GM21423 (cell line): Measurements from ENCODE around the gene UGT1A5.

Experiments used
- ATAC-seq: cut with Tn5 transposase; IDR thresholded peaks from one replicate; pipeline ENCODE4 v1.9.1; 2021; ENCODE audit warnings: mild to moderate bottlenecking, moderate library complexity; ENCODE audit not compliant: unreplicated experiment

UGT1A5 gene

GRCh38 chr2:233712611-233713261 is at the start of gene UGT1A5:
Gene UGT1A5 (plus strand): TSS chr2:233712907. CDS start chr2:233712992, 85 bp downstream.
- no peak for ATAC-seq

- ATAC-seq = no peak
Measured at GRCh38 chr2:233663911-233664310, 48.8 kb upstream of the UGT1A5 start.

- ATAC-seq = no peak
Measured at GRCh38 chr2:233668605-233669260, 44.0 kb upstream of the UGT1A5 start.

DNA sequence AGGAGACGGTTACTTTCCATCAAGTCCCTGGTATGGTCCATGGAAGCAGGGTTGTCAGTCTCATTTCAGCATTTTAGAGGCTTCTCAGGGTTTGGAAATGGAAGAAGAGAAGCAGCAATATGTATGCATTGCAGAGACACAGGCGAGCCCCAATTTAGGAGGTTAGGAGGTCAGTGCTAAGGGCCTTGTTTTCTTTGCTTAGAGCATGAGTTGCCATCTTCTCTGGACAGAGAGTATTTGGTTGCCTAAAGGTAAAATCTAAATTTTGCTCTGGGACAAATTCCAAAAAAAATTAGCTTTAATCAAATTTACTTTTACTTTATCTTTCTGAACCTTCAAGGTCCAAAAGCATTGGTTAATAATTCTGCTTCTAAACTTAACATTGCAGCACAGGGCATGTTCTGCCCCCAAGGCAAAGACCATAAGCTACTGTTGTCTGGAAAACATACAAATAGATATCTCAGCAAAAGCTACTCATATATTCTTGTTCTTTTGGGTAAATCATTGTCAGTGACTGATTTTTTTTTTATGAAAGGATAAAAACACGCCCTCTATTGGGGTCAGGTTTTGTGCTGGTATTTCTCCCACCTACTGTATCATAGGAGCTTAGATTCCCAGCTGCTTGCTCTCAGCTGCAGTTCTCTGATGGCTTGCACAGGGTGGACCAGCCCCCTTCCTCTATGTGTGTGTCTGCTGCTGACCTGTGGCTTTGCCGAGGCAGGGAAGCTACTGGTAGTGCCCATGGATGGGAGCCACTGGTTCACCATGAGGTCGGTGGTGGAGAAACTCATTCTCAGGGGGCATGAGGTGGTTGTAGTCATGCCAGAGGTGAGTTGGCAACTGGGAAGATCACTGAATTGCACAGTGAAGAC is 41.2 kb upstream of the UGT1A5 start, which contains the start of gene UGT1A9:
Gene UGT1A9, plus strand, starts transcription at position 609 of the 872 bp plus-strand sequence. Its CDS starts 37 bp downstream, at position 646.
- ATAC-seq = no peak

DNA sequence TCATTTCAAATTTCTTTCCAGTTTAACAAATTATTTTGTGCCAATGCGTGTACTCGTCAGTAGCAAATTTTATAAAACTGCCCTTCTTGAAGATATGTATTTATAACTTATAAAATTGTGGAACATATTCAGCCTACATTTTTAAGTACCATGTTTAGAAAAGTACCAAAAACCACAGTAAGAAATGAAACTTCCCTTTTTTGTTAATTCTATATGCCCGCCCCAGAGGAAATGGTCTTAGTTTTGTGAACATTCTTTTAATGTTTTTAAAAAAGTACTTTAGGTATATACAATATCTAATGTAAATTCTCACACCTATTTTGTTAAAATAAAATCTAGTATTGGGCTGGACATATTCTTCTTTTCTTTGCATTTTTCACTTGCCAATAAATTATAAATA is 39.8 kb upstream of the UGT1A5 start:
- no peak for ATAC-seq

- ATAC-seq = no peak
Measured at GRCh38 chr2:233673896-233674295, 38.8 kb upstream of the UGT1A5 start.

- ATAC-seq = no peak
Measured at GRCh38 chr2:233674314-233674713, 38.4 kb upstream of the UGT1A5 start.

- no peak for ATAC-seq
Measured at GRCh38 chr2:233674995-233675394, 37.7 kb upstream of the UGT1A5 start.

DNA sequence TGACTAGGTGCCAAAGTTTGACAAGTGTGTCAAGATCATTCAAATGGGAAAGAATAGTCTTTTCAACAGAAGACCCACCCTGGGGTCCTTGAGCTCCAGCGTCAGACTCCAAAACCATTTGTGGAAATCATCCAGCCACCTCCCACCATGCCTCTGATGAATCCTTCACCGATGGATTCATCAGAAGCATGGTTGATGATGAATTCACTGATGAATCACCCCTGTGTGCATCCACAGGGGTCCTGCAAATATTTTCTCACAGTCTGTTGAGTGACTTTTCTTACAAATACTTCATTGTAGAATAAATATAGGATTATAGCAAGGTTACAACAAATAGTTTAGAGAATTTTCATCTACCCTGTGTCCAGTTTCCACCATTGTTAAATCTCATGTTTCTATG is 36.7 kb upstream of the UGT1A5 start:
- no peak for ATAC-seq

DNA sequence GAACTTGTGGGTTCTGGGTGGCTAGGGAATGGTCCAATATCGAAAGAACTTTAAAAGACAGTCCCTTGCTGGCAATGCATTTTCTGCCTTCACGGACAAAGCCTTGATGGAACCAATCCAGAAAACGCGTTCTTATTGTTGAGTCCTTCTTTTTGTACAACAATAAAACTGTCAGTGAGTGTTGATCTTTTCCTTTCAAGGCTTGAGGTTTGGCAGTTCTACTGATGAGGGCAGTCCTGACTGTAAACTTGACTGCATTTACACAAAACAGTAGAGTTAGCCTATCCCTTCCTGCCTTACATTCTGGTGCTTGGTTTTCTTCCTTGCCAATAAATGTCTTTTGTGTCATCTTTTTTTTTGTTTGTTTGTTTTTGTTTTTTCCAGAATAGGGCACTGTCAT is 33.5 kb upstream of the UGT1A5 start:
- ATAC-seq = no peak

- no peak for ATAC-seq
Measured at GRCh38 chr2:233680361-233681045, 32.2 kb upstream of the UGT1A5 start.

DNA sequence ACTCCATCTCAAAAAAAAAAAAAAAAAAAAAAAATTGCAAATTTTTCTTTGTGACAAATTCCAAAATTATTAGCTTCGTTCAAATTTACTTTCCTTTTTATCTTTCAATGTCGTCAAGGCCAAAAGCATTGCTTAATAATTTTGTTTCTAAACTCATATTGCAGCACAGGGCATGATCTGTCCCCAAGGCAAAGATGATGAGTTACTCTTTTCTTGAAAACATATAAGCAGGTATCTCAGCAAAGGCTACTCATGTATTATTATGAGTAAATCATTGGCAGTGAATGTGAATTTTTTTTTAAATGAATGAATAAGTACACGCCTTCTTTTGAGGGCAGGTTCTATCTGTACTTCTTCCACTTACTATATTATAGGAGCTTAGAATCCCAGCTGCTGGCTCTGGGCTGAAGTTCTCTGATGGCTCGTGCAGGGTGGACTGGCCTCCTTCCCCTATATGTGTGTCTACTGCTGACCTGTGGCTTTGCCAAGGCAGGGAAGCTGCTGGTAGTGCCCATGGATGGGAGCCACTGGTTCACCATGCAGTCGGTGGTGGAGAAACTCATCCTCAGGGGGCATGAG is 31.1 kb upstream of the UGT1A5 start, which contains the start of gene UGT1A7:
Gene UGT1A7, plus strand, starts transcription at position 381 of the 579 bp plus-strand sequence. Its CDS starts 37 bp downstream, at position 418.
- no peak for ATAC-seq

DNA sequence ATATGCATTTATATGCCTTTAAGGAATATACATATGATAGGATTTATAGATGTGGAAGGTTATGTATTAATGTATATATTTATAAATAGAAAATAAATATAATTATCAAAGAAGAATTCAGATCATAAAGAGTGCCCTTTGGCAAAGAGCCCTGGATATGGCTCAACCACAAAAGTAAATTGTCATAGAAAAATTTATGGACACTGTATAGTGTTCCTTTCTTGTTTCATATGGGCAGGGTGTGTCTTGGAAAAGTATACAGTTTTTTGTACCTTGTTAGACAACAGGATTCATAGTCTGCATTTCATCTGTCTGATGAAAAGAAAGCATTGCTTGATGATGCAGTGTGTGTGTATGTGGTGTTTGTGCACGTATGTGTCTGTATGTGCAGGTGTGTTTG is 28.1 kb upstream of the UGT1A5 start:
- ATAC-seq = no peak

- no peak for ATAC-seq
Measured at GRCh38 chr2:233686928-233687327, 25.8 kb upstream of the UGT1A5 start.

GRCh38 chr2:233688341-233688740 is 24.4 kb upstream of the UGT1A5 start:
- ATAC-seq = no peak

DNA sequence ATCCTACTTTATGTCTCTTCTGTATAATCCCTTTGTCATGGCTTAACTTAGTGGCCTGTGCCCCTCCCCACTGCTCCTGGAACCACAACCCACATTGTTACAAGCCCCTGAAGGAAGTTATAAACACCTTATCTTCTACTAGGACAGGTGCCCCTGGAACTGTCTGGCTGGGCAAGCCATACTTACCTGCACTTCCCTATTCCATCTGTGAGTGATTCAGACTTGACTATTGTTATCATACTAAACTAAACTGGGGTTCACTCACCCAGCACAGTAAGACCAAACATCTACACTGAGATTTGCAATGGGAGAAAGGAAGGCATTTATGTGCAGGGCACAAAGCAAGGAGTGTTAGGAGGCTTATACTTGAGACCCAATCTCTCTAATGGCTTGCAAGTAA is 23.7 kb upstream of the UGT1A5 start:
- no peak for ATAC-seq

GRCh38 chr2:233689501-233689900 is 23.2 kb upstream of the UGT1A5 start:
- no peak for ATAC-seq

DNA sequence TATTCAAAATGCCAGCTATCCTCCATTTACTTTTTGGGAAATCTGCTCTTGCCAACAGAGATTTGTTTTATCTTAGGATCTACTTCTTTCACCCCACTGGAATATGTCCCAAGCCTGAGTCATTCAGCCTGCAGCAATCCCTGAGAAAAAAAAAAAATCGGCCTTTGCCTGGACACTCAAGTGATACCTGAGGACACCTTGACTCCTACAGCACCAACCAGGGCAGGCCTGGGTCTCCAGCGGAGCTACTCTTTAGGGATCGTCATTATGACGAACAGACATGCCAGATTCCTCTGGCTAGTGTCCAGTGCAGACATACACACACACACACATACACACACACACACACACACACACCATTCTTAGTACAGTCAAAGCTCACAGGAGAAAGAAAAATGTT is 22.3 kb upstream of the UGT1A5 start:
- no peak for ATAC-seq

- ATAC-seq = no peak
Measured at GRCh38 chr2:233691443-233692433, 21.0 kb upstream of the UGT1A5 start.
